Stimulated activated CD8-positive, alpha-beta memory T cell treated with anti-CD3 and anti-CD28 coated beads, Interleukin-4, amount 100 ng/mL, for 4 hours (primary cell): ENCODE data around the gene AIMP1.
"Not testable (repeated sequence)": the region's sequence is repeated elsewhere in the genome, so short reads cannot be mapped to it uniquely, and the experiment has no call there.

ENCODE experiments used
- DNase-seq, 2 donors: peaks; one replicate each; pipeline ENCODE4 v3.0.0-alpha.2; 2020; ENCODE audit warnings: low read depth in 2 of 2, low spot score in 1 of 2

The AIMP1 gene

DNA sequence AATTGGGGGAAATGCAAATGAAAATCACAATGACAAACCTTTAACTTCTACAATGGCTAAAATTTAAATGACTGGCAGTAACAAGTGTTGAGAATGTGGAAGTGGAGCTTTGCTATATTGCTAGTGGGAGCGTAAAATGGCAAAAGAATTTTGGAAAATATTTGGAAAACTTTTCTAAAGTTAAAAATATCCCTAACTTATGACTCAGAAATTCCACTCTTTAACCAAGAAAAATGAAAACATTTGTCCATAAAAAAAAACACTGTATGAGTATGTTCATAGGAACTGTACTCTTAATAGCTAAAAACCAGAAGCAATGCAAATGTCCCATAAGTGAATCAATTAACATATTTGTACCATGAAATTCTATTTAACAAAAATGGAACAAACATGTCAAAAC lies 4.0 kb upstream of the AIMP1 start:
- no peak for DNase-seq

DNA sequence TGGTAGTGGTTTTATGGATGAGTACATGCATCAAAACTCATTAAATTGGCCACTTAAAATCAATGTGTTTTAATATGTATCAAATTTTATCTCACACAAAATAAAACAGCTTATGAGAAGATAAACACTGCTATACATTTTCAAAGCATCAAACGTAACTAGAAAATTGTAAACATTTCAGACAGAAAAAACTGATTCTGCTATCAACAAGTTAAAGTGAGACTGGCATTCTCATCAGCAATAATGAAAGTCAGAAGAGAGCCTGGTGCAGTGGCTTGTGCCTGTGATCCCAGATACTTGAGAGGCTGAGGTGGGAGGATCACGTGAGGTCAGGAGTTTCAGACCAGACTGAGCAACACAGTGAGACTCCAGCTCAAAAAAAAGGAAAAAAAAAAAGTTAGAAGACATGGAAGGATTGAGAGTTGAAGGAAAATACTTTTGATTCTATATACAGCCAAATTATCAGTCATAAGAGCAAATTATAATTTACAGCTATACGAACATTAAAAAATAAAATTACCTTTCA lies 3.3 kb upstream of the AIMP1 start:
- DNase-seq = no peak

DNA sequence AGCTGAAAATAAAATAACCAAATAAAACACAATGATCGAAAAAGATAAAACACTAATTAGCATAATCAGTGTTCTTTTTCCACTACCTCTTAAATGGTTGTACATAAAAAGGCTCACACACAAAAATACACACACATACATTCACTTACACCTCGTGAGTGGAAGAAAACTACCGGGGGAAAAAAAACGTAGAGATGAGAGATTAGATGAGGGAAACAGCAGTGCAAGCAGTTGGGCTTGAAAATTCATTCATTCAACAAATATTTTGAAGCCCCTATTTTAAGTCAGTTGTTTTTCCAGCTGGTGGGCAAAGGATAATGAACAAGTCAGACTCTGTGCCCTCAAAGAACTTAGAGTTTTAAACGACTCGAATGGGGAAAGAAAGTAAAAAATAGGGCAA lies 1.4 kb upstream of the AIMP1 start:
- no peak for DNase-seq

DNA sequence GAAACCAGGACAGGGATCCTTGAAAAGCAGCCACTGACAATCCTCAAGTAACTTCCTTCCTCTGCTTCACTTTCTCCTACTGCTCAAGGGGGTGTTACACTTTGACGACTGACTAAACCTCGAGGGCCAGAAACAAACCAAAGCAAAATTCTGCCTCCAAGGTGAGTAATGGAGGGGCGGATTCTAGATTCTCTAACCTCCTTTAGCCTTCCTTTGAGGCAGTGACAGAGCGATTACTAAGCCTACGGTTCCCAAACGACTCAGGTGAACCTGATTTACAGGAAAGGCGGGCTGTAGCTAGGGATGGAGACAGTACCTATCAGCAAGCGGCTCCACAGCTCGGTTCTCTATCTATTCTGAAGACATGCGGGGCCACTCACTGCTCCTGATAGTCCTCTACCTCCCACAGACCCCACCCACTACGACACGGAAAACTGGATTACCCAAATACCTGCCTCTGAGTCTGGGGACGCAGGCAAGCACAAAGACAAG lies 828 bp upstream of the AIMP1 start:
- peak; percentile 14 to 19 for DNase-seq

DNA sequence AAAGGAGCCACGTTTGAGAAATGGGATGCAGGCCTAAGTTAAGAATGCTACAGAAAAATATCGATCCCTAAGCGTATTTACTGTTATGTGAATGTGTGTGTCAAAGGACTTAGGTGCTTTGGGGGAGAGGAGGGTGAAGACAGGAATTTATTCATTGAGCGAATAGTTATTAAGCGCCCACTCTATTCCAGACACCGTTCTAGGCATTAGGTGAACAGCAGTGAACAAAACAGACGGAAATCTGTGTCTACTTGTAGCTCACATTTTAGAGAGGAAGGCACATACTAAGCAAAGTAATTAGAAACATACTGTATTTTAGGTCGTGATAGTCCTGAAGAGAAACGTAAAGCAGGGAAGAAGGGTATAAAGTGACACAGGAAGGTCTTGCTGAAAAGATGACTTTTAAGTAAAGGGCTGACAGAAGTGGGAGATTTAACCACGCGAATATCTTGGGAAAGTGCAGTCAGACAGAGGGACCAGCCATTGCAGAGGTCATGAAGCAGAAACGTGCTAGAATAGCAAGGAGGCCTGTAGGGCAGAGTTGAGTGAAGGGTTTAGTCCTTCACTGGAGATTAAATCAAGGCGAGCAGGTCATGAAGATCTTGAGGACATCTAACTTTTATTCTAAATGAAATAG lies 541 bp downstream of the AIMP1 start:
- no peak for DNase-seq

DNA sequence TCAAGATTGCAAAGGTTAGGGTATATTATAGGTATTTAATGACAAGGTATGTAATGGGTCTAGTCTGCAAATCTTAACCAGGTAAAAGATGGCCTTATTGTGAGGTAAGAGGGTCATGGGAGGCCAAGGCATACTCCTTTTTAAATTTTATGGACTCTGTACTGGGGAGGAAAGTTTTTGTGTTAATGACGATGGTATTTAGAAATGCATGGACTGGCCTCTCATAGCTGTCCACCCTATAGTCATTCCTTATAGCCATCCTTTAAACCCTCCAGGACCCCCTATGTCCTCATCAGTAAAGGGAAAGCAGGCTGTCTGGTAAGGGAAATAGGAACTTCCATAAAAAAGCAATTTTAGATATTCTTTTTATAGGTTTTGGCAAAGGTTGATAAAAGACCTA lies 1.5 kb downstream of the AIMP1 start:
- no peak for DNase-seq

DNA sequence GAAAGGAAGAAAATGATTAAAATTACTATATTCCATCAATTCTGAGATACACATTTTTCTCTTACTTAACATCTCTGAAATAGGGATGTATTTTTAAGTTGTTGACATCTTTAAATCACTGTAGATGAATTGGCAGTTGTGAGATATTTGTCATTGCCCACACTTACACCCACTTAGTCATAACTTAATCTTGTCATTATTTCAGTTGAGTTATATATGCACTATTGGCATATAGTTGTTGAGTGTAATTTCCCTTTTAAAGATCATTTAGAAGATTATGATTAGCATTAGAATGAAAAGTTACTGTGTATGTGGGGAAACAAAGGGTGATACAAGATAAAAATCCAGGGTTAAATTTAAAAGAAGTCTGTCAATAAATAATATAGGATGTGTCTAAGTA lies 2.2 kb downstream of the AIMP1 start:
- no peak for DNase-seq

DNA sequence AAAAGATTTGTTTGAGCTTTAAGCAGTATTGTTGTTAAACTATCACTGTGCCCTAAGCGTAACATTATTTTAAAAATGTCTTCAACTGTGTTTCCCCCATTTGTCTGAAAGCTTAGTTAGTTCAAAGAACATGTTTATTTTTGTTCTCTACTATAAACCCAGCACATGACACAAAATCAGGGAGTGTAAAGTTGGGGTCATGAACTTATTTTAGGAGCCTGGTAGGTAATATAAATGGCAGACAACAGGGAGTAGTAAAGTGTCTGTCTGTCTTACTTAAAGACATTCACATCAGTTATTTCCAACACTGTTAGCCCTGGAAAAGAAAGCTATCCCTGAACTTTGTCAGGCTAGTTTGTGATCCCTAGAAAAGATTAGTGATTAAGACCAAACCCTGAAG lies 3.9 kb downstream of the AIMP1 start:
- no peak for DNase-seq

DNA sequence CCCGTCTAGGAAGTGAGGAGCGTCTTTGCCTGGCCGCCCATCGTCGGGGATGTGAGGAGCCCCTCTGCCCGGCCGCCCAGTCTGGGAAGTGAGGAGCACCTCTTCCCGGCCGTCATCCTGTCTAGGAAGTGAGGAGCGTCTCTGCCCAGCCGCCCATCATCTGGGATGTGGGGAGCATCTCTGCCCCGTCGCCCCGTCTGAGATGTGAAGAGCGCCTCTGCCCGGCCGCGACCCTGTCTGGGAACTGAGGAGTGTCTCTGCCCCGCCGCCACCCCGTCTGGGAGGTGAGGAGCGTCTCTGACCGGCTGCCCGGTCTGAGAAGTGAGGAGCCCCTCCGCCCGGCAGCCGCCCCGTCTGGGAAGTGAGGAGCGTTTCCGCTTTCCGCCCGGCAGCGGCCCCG lies 4.8 kb downstream of the AIMP1 start:
- not testable (repeated sequence) for DNase-seq

DNA sequence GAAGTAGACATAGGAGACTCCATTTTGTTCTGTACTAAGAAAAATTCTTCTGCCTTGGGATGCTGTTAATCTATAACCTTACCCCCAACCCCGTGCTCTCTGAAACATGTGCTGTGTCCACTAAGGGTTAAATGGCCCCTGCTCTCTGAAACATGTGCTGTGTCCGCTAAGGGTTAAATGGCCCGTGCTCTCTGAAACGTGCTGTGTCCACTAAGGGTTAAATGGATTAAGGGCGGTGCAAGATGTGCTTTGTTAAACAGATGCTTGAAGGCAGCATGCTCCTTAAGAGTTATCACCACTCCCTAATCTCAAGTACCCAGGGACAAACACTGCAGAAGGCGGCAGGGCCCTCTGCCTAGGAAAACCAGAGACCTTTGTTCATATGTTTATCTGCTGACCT lies 5.5 kb downstream of the AIMP1 start:
- not testable (repeated sequence) for DNase-seq

DNA sequence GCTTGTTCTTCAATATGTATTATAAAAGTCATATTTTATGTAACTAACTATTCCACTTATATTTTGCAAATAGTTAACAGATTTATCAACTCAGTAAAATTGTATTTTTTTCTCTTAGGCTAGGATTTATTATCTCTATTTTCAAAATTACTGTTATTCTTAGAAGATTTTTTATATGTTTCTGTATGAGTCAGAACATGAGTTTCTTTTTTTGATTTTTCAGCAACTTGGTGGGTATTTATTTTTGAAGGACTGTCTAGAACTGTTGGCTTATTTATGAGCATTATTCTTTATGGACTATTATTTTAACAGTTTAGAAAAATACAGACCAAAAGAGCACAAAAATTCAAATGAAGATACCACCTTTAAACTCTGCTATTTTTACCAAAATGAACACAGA lies 6.8 kb downstream of the AIMP1 start:
- DNase-seq = no peak

DNA sequence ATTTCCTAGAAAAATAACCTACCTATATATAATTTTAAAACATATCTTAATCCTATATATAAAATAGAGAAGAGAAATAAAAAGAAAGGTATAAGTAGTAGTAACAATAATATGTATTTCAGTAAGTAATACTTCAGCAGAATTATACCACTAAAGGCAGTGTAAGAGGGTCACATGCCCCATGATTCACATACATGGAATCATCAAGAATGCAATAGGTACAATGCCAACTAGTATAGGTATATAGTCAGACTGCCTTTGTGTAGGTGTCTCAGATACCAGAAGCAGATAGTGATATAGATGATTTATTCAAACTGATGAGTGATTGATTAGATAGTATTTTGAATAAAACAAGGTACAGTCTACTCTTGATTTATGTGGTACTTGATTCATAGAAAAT lies 9.4 kb downstream of the AIMP1 start:
- DNase-seq = no peak

DNA sequence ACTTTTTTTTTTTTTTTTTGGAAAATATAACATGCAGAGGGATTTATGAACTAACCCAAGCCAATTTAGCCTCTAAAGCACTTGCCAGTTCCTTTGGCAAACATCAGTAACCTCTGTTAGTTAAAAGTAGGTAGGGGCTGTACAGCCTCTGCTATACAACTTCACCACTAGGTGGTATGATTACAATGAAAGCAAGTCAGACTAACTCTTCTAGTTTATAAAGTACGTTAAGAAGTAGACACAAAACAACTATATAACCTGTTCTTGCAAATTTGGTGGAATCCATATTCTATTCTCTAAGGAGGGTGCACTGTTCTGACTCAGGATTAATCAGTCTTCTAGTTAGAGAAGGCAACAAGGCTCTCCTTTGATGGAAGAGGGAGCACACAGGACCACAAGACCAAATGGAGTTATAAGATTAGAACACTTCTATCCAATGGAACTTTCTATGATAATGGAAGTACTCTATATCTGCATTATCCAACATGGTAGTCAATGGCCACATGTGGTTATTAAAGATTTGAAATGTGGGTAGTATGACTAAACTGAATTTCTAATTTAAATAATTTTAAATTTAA lies 12.8 kb downstream of the AIMP1 start:
- DNase-seq = no peak

DNA sequence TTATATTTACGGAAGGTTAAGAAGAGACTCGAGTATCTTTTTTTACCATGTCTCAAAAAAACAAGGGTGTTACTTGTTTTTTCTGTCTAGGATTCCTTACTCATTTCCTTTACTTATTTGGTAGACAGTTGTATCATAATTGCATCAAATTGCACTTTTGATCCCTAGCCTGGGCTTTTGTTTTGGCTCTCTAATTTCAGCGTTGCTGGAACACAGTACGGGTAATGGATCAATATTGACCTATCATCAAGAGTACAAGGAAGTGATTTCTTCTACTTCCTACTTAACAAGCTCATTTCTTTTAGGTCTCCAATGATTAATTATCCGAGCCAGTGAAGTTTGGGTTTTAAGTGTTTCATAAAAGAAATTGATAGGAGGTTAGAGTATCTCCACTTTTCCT lies 16.8 kb downstream of the AIMP1 start:
- no peak for DNase-seq

DNA sequence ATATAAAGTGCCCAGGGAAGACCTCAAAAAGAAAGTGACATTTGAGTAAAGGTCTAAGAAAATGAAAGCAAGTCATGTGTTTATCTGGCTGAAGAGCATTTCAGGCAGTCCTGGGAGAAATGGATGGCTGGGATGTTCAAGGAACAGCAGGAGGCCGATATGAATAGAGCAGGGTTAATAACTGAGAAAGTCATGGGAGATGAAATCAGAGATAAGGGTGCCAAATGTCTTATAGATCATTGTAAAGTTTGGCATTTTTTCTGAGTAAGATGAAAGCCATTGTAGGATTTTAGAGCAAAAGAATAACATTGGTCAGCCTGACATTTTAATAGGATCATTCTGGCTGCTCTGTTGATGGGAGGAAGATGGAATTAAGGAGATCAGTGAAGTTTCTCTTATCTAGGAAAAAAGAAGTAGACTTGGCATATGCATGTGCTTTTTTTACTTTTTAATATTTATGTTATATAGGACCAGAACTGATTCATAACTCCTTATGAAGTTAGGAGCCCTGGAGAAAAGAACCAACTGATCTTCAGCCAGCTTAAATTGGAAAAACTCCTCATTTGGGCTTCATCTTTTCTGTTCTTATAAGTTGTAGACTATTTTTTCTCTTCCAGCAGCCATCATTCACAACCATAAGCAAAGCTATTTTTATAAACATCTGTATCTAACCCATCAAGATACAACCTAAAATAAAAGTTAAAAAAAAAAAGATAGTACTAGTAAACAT lies 18.6 kb downstream of the AIMP1 start:
- DNase-seq = no peak

DNA sequence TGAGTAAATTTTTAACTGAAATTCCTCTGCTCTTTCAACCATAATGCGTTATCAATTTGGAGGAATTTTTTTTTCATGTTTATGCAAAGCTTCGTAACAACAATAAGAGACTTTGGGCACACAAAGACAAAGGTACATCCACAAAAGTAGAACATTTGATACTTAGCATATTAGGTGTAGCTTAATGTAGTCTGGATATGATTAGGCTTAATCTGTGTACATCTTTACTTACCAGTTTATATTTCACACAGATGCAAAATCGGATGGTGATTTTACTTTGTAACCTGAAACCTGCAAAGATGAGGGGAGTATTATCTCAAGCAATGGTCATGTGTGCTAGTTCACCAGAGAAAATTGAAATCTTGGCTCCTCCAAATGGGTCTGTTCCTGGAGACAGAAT lies 20.3 kb downstream of the AIMP1 start:
- no peak for DNase-seq

DNA sequence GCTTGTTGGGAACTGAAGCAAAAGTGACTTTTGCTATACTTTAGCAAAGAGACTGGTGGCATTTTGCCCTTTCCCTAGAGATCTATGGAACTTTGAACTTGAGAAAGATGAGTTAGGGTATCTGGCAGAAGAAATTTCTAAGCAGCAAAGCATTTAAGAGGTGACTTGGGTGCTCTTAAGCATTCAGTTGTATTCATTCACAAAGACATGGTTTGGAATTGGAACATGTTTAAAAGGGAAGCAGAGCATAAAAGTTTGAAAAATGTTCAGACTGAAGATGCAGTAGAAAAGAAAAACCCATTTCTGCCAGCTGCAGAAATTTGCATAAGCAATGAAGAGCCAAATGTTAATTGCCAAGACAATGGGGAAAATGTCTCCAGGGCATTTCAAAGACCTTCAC lies 21.6 kb downstream of the AIMP1 start:
- no peak for DNase-seq

DNA sequence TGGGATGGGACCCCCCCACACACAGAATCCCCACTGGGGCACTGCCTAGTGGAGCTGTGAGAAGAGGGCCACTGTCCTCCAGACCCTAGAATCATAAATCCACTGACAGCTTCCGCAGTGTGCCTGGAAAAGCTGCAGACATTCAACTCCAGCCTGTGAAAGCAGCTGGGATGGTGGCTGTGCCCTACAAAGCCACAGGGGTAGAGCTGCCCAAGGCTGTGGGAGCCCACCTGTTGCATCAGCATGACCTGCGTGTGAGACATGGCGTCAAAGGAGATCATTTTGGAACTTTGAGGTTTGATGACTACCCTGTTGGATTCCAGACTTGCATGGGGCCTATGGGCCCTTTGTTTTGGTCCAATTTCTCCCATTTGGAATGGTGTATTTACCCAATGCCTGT lies 22.3 kb downstream of the AIMP1 start:
- DNase-seq = no peak

DNA sequence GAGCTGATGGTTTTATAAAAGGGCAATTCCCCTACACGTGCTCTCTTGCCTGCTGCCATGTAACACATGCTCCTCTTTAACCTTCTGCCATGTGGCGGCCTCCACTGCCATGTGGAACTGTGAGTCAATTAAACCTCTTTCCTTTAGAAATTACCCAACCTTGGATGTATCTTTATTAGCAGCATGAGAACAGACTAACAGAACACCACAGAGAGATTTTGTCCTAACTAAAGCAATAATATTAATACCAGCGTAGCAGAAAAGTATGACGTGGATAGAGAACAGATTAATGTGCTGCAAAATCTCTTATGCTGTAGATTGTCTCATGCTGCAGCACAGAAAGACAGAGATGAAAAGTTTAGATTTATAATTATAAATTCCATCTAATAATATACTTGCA lies 23.1 kb downstream of the AIMP1 start:
- DNase-seq = no peak

DNA sequence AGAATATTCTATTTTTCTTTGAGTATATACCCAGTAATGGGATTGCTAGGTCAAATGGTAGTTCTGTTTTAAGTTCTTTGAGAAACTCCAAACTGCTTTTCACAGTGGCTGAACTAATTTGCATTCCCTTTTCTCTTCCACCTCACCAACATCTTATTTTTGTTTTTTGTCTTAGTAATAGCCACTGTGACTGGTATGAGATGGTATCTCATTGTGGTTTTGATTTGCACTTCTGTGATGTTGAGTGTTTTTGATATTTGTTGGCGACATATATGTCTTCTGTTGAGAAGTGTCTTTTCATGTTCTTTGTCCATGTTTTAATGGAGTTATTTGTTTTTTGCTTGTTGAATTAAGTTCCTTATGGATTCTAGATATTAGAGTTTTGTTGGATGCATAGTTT lies 24.4 kb downstream of the AIMP1 start:
- DNase-seq = no peak

DNA sequence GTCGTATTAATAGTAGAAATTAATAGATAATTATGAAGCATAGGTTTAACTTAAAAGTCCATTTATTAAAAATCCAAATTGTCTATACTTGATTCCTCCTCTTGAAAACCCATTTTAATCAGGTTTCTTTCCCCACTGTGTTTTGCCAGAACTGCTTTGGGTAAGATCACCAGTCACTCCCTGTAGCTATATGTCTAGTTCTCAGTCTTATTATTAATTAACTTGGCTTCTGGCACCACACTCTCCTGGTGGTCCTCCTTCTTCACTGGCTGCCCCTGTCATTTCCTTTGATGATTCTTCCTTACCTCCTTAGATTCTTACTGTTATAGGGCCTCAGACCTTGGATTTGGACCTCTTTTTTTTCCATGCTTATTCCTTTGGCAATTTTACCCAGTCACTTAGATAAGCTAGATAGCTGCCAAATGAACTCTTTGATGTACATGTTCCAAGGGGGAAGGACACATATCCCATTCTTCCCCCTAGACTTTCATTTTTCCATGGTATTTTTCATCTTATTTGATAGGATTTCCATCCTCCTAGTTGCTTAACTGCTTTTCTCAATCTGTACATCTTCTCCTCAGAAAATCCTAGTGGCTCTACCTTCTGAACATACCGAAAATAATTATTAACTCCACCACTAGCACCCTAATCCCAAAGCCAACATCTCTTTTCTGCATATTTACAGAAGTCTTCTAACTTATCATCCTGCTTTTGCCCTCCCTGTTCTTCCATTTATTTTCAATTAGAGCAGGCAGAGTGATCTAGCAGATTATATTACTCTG lies 27.7 kb downstream of the AIMP1 start:
- DNase-seq = no peak

DNA sequence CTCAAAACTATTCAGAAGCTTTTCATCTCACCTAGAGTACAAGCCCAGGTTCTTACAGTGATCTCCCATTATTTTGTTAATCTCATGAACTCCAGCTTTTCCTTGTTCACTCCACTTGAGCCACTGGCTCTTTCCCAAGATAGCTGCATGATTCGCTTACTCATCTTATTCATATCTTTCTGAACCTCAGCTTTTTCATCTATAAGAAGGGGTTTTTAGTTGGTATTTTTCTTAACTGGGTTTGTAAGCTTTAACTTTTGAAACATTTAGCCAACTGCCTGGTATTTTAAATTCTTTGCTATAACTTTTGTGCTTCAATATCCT lies 28.3 kb downstream of the AIMP1 start:
- no peak for DNase-seq
